ENCODE measurements around the gene CBX4. TPM values are rescaled to one million over a fixed set of nuclear protein-coding genes. Genes with fewer than 3 reads are reported as not detected.

The CBX4 gene
- total and polyA plus RNA-seq, 2 donors from 2014 or later: 7.1 to 26.8 TPM

DNA sequence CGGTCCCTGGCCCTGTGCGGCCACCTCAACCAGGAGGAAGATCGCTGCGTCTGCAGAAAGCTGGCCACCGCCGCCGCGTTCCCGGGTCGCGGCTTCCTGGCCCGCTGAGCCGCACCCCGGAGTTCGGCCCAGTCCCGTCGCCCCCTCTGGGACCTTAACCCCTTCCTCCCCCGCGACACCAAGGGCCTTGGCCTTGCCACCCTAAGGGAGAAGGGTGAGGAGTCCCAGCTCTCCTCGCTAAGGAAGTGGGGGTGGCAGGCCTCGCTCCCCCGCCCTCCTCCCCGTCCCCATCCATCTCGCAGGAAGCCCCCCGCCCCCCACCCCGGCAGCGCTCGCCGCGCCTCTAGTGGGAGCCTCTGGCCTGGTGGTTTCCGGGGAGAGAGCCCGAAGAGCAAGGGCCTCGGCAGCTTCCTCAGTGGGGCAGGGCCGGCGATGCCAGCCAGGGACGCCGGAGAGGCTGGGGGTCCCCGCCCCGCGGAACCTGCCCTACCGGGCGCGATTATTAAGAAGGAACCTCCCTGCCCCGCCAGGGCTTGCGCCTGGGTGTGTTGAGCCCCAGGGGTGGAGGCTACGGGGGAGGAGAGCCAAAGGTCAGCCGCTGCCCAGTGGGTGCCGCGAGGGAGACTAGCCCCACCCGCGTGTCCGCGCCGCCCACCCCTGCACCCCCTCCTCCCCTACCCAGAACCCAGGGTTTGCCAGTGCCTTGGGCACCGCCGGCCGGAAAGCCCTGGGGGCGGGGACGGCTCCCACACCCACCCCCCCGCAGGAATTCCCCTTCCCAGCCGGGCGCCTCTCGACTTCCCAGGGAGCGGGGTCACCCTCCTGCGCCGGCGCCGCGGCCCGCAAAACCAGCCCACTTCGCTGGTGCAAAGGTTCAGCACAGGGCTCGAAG, 6.8 kb downstream of the CBX4 start:
- TF ChIP-seq, protein P1, sequence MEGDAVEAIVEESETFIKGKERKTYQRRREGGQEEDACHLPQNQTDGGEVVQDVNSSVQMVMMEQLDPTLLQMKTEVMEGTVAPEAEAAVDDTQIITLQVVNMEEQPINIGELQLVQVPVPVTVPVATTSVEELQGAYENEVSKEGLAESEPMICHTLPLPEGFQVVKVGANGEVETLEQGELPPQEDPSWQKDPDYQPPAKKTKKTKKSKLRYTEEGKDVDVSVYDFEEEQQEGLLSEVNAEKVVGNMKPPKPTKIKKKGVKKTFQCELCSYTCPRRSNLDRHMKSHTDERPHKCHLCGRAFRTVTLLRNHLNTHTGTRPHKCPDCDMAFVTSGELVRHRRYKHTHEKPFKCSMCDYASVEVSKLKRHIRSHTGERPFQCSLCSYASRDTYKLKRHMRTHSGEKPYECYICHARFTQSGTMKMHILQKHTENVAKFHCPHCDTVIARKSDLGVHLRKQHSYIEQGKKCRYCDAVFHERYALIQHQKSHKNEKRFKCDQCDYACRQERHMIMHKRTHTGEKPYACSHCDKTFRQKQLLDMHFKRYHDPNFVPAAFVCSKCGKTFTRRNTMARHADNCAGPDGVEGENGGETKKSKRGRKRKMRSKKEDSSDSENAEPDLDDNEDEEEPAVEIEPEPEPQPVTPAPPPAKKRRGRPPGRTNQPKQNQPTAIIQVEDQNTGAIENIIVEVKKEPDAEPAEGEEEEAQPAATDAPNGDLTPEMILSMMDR (IDR thresholded peaks at IDR 0.05; ENCODE audit: borderline replicate concordance, extremely low read depth, insufficient read depth): no peak
- intact Hi-C loops (cut with DNase I): no loop called here
- H3K9me3 ChIP-seq (ENCODE audit: control insufficient read depth in 2 of 3, insufficient read depth in 1 of 3, low read length in 3 of 3): no peaks in the 10 kb centered on the region
- DNase-seq (peak; percentile 81 to 87 (median 86)), FAIRE-seq (no peak)
- peak overlapping the region in 1 of 3 donors; percentile 25 for H3K4me3 ChIP-seq (ENCODE audit: low read length in 3 of 3)
- no peaks in the 10 kb centered on the region for H3K27me3 ChIP-seq (ENCODE audit: control insufficient read depth, insufficient read depth, low read length)
- H3K9ac ChIP-seq (ENCODE audit: low read length in 3 of 3): no peak overlapping the region
- H3K27ac ChIP-seq (ENCODE audit: low read depth in 2 of 2, low read length in 2 of 2): peak overlapping the region in 1 of 2 donors; percentile 28
- peaks cover 0 to 13% (median 10%) of the 10 kb centered on the region in 3 donors for H3K4me1 ChIP-seq (ENCODE audit: control insufficient read depth in 2 of 3, insufficient read depth in 2 of 3, low read depth in 1 of 3, low read length in 3 of 3)
- peaks cover 0 to 6% (median 0%) of the 10 kb centered on the region in 3 donors for H3K36me3 ChIP-seq (ENCODE audit: control insufficient read depth in 2 of 3, insufficient read depth in 3 of 3, low read length in 3 of 3)

DNA sequence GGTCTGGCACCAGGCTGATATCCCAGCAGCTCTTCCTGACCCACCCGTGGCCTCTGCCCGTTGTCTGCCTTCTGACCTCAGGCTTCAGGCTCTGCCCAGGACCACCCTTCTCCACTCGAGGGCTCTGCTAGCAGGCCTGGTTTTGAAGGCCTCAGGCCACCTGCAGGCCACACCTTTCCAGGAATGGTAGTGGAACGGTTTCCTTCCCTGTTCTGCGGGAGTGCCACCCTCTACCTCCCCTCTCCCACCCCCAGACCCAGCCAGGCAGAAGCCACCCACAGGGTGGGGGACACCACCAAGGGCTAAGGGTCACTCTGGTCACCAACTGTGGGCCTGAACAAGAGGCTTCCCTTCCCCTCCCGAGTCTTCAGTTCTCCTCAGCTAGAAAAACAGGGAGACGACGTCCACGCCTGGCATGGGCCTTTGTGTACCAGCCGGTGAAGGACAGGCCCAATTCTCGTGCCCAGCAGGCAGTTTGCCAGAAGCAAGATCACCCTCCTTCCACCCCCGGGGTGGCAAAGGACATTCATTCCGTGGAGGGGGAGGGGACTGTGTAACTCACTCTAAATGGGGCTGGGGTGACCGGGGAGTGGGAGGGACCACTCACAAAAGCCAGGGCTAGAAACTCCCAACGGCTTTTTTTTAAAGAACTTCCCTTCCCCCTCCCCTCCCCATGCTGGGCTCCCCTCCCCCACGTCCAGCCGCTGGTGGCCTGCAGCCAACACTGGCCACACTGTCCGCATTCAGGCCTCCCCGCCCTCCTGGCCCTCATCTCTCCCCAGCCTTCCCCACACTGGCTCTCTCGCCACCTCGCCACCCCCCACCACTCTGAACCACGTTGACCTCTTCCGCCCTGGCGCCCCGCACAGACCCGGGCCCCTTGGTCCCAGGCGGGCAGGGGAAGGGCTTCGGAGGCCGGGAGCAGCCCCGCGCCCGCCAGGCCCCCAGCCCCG, 7.7 kb downstream of the CBX4 start:
- FAIRE-seq: no peak
- peak overlapping the region in 1 of 3 donors; percentile 15 for H3K9ac ChIP-seq (ENCODE audit: low read length in 3 of 3)
- peaks cover 2% of the 10 kb centered on the region for H3K27me3 ChIP-seq (ENCODE audit: control insufficient read depth, insufficient read depth, low read length)
- no peaks in the 10 kb centered on the region for H3K9me3 ChIP-seq (ENCODE audit: control insufficient read depth in 2 of 3, insufficient read depth in 1 of 3, low read length in 3 of 3)
- H3K27ac ChIP-seq (ENCODE audit: low read depth in 2 of 2, low read length in 2 of 2): peak overlapping the region in 1 of 2 donors; percentile 57
- H3K4me1 ChIP-seq (ENCODE audit: control insufficient read depth in 2 of 3, insufficient read depth in 2 of 3, low read depth in 1 of 3, low read length in 3 of 3): peaks cover 0 to 14% (median 5%) of the 10 kb centered on the region in 3 donors
- H3K4me3 ChIP-seq (ENCODE audit: low read length in 3 of 3): peak overlapping the region in 1 of 3 donors; percentile 25
- H3K36me3 ChIP-seq (ENCODE audit: control insufficient read depth in 2 of 3, insufficient read depth in 3 of 3, low read length in 3 of 3): peaks cover 0 to 6% (median 0%) of the 10 kb centered on the region in 3 donors
- peak; percentile 48 to 93 (median 82) for DNase-seq
- intact Hi-C loops (cut with DNase I): no loop called here
- TF ChIP-seq, protein P1 (IDR thresholded peaks at IDR 0.05; ENCODE audit: borderline replicate concordance, extremely low read depth, insufficient read depth): no peak

DNA sequence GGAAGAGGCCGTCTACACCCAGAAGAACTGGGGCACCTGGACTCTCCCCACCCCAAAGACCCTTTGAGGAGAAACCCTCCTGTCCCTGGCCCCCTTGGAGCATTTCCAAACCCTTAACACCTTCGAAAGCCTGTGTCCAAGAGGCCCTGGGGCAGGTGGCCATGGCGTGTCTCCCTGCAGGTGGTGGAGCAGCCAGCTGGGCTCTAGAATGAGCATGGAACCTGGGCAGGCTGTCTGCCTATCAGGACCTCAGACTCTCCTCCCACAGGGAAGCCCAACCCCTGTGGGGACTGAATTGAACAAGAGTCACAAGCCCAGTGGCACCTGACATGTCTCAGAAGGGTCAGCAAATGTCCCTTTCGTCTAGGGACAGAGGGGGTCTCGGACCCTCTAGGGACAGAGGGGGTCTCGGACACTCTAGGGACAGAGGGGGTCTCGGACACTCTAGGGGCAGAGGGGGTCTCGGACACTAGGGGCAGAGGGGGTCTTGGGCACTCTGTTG, 8.4 kb downstream of the CBX4 start:
- FAIRE-seq: no peak
- no peak overlapping the region for H3K27ac ChIP-seq (ENCODE audit: low read depth in 2 of 2, low read length in 2 of 2)

More for the DNA sequence above, 8.4 kb downstream of the CBX4 start:
- H3K36me3 ChIP-seq (ENCODE audit: control insufficient read depth in 2 of 3, insufficient read depth in 3 of 3, low read length in 3 of 3): peaks cover 0 to 6% (median 0%) of the 10 kb centered on the region in 3 donors
- no peak overlapping the region for H3K9ac ChIP-seq (ENCODE audit: low read length in 3 of 3)
- H3K9me3 ChIP-seq (ENCODE audit: control insufficient read depth in 2 of 3, insufficient read depth in 1 of 3, low read length in 3 of 3): no peaks in the 10 kb centered on the region
- TF ChIP-seq, protein P1 (IDR thresholded peaks at IDR 0.05; ENCODE audit: borderline replicate concordance, extremely low read depth, insufficient read depth): no peak
- peaks cover 0 to 9% (median 5%) of the 10 kb centered on the region in 3 donors for H3K4me1 ChIP-seq (ENCODE audit: control insufficient read depth in 2 of 3, insufficient read depth in 2 of 3, low read depth in 1 of 3, low read length in 3 of 3)
- no peak overlapping the region for H3K4me3 ChIP-seq (ENCODE audit: low read length in 3 of 3)
- DNase-seq: no peak
- peaks cover 2% of the 10 kb centered on the region for H3K27me3 ChIP-seq (ENCODE audit: control insufficient read depth, insufficient read depth, low read length)
- intact Hi-C loops (cut with DNase I): no loop called here
